ENCODE data around the gene FBXL7.

GRCh38 chr5:15577831-15578230 is 77.9 kb downstream of the FBXL7 start:
- TF ChIP-seq EP300 (IDR thresholded peaks at IDR 0.05; ENCODE audit: low read depth) (no peak), CTCF (IDR thresholded peaks at IDR 0.05) (no peak), POLR2AphosphoS5 (IDR thresholded peaks at IDR 0.05) (no peak)

Data from transverse colon (tissue), 4 donors.